Testis (tissue), 2 donors: Measurements from ENCODE around the gene SEPTIN5.

Experiments
- POLR2A ChIP-seq: fragments of 450-650 bp; IDR thresholded peaks from one replicate; pipeline ENCODE4 v1.6.1; 2017; ENCODE audit warnings: antibody characterized with exemption, mild to moderate bottlenecking, moderate library complexity
- TF ChIP-seq, protein P1 (sequence below), 3 experiments: fragments of 450-650 bp in 2 of 3; fragments of 200-600 bp in 1 of 3; sonication (generic) in 1 of 3; IDR thresholded peaks; one replicate each; pipeline ENCODE4 v1.5.1; 2016 to 2019; ENCODE audit warnings: antibody characterized with exemption in 3 of 3, mild to moderate bottlenecking in 2 of 3, moderate library complexity in 1 of 3

DNA sequence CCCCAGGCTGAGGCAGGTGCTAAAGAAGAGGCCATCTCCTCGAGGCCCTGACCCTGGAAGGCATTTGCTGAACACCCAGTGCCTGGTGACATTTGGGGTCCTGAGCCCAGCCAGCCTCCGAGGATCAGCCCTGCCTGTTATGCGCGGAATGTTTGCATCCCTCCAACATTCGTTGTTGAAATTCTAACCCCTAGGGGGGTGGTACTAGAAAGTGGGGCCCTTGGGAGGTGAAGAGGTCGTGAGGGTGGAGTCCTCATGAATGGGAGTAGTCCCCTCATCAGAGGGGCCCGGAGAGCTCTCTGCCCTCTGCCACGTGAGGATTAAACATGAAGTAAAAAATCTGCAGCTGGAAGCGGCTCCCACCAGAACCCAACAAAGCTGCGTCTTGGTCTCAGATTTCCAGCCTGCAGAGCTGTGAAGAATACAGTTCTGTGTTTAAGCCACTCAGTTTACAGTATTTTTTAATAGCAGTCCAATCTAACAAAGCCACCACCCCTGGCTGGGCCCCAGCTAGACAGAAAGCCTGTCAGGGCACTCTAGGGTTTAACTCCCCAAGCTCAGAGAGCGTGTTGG, 35.3 kb upstream of the SEPTIN5 start:
- TF ChIP-seq, protein P1, sequence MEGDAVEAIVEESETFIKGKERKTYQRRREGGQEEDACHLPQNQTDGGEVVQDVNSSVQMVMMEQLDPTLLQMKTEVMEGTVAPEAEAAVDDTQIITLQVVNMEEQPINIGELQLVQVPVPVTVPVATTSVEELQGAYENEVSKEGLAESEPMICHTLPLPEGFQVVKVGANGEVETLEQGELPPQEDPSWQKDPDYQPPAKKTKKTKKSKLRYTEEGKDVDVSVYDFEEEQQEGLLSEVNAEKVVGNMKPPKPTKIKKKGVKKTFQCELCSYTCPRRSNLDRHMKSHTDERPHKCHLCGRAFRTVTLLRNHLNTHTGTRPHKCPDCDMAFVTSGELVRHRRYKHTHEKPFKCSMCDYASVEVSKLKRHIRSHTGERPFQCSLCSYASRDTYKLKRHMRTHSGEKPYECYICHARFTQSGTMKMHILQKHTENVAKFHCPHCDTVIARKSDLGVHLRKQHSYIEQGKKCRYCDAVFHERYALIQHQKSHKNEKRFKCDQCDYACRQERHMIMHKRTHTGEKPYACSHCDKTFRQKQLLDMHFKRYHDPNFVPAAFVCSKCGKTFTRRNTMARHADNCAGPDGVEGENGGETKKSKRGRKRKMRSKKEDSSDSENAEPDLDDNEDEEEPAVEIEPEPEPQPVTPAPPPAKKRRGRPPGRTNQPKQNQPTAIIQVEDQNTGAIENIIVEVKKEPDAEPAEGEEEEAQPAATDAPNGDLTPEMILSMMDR (IDR thresholded peaks at IDR 0.05), result no peak
- TF ChIP-seq POLR2A, result no peak
